Stimulated activated CD8-positive, alpha-beta memory T cell treated with anti-CD3 and anti-CD28 coated beads, Interleukin-12 subunit alpha, Interleukin-12 subunit beta, amount 100 ng/mL, for 24 hours (primary cell): ENCODE measurements around the gene DEXI.
"Not testable (repeated sequence)": the region's sequence is repeated elsewhere in the genome, so short reads cannot be mapped to it uniquely, and the experiment has no call there.

Experiments
- DNase-seq: peaks from one replicate; pipeline ENCODE4 v3.0.0-alpha.2; 2020; ENCODE audit errors: extremely low read depth

The DEXI gene

GRCh38 chr16:10941127-10941933, 938 bp downstream of the DEXI start:
- no peak for DNase-seq

DNA sequence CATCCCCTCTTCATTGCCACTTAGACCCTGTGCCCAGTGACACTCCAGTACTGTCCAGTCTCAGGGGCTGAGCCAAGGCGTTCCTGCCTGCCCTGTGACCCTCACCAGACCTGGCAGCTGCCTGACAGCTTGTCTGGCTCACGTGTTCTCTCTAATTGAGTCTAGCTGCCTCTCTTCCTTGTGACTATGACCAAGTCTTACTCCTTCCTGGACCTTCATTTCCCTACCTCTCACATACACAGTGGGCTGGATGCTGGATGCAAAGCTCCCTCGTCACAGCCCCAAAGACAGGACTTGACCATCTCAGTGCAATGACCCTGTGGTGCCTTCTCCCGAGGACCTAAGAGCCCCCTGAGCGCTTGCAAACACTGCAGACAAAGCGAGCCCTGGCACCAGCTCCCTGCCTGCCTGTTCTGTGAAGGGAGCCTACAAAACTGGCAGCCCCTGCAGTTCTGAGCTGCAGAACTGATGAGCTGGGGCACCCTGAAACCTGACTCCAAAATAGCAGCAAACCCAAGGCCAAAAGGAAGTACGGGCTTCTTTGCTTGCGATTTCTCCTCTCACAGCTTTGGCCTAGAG, 1.7 kb downstream of the DEXI start:
- no peak for DNase-seq

DNA sequence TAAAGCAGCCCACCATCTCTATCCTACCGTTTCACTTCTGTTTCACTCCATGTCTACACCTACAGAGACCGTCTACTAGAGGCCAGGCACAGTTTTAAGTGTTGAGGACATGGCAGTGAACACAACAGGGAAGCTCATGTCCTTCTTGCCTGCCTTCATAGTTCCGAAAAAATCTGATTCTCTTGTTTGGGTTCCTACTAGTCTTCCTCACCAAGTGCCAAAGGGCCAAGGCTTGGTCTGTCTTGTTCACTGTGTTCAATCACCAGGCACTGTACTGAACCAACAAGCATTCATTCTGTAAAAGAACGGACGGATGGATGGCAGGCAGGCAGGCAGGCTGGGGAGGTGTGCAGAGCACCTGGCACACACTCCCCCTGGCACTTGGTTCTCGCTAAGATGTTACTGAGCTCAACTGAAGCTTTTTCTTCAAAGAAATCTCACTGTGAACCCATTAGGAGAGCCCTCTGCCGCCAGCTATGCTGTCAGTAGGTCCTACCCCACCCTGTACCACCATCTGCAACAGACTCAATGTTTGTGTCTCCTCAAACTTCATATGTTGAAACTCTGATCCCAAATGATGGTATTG, 2.5 kb downstream of the DEXI start:
- DNase-seq: no peak

DNA sequence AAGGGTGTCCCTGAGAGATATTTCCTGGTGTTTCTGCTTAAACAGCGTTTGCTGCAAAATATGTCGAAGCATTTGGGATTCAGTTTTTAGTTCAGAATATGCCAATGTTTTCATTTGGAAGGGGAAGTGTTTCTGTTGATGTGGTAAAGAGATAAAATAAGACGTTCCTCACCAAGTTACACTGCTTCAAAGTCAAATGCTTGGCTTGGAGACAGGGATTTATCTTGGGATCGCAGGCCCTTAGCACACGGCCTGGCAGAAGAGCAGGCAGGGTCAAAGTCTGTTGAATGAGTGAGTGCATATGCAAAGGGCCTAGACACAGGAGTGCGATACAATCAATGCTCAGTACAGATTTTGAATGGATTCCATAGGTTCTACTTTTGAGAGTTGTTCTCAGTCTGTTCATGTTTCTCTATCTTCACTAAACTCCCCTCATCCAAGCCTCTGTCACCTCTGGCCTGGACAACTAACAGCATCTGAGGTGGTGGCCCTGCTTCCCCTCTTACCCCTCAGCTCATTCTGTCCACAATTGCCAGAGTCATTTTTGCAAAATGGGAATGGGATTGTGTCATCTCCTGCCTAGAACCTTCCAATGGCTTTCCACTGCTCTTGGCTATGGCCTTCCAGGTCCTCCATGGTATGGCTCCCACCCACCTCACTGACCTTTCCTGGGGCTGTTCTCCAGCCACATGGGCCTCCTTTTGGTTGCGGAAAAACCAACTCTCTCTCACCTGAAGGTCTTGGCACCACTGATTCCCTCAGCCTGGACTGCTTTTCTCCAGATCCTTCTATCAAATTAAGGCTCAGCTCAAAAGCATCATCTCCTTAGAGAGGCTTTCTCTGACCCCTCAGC, 3.2 kb downstream of the DEXI start:
- DNase-seq: no peak

DNA sequence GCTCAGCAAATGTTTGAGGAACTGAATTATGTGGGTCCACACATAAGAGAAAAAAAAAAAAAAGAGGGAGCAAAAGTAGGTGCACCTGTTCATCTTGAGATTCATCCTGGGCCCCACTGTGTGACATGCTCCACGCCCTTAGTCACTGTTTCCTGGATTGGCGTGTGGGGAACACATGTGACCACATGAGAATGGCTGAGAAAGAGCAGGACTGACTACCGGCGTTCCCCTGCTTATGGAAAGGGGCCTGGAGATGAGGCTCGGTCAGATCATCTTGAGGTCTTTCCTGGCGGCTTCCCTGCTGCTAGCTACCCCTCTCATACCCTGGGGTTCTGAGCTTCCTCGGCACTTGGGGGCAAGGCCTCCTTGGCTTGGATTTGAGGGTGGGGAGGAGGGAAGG, 3.9 kb downstream of the DEXI start:
- no peak for DNase-seq

GRCh38 chr16:10937068-10937859, 5.0 kb downstream of the DEXI start:
- no peak for DNase-seq

- DNase-seq: no peak
These were observed 5.8 kb downstream of the DEXI start for GRCh38 chr16:10936272-10936984.

GRCh38 chr16:10935226-10935915, 6.9 kb downstream of the DEXI start:
- DNase-seq: no peak

GRCh38 chr16:10934325-10935107, 7.8 kb downstream of the DEXI start:
- DNase-seq: no peak

GRCh38 chr16:10933865-10934264, 8.4 kb downstream of the DEXI start:
- no peak for DNase-seq

- no peak for DNase-seq
These were observed 9.1 kb downstream of the DEXI start for GRCh38 chr16:10932959-10933710.

- no peak for DNase-seq
These were observed 10.2 kb downstream of the DEXI start for GRCh38 chr16:10931977-10932632.

DNA sequence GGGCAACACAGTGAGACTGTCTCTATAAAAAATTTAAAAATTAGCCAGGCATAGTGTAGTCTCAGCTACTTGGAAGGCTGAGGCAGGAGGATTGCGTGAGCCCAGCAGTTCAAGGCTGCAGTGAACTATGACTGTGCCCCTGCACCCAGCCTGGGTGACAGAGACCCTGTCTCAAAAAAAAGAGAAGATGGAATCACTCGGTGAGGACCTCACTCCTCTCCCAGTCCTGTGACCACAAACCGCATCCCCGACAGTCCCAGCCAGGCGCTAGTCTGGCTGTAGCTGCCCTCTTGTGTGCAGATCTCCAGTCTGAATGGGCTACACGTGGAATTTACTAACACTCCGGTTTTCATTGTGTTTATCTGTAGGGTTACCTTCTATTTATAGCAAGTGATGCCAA, 11.1 kb downstream of the DEXI start:
- DNase-seq: no peak

- DNase-seq: no peak
These were observed 11.5 kb downstream of the DEXI start for GRCh38 chr16:10930755-10931093.

- DNase-seq: no peak
These were observed 12.2 kb downstream of the DEXI start for GRCh38 chr16:10929853-10930754.

DNA sequence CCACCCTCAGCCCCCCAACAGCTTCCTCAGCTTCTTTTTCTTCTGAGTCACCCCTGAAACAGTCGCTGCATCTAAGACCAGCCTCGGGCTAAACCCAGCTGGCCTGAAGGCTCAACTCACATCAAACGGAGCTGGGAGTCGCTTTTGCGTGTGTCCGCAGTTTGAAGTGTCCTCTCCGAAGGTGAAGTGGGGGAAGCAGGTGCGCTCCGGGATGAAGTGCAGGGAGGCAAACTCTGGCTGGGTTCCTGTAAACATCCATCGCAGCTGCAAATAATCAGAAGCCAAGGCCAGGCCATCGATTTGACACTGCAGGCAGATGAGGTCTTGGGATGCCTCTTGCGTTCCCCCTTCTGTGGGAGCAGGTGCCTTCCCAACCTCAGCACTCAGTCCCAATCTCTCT, 13.2 kb downstream of the DEXI start:
- not testable (repeated sequence) for DNase-seq

GRCh38 chr16:10927497-10928112, 14.7 kb downstream of the DEXI start:
- no peak for DNase-seq
